ENCODE results near the gene SRSF1.
"Not testable (repeated sequence)": the region's sequence is repeated elsewhere in the genome, so short reads cannot be mapped to it uniquely, and the experiment has no call there.

SRSF1 gene

GRCh38 chr17:57971572-57971971, 35.5 kb downstream of the SRSF1 start:
- no peak for DNase-seq
- H3K27ac Mint-ChIP-seq: no peak overlapping the region
- H3K4me3 Mint-ChIP-seq: no peak overlapping the region
- H3K36me3 Mint-ChIP-seq (ENCODE audit: low read depth): peaks cover 40% of the 10 kb centered on the region
- H3K9me3 Mint-ChIP-seq: no peaks in the 10 kb centered on the region
- no peaks in the 10 kb centered on the region for H3K4me1 Mint-ChIP-seq (ENCODE audit: low read depth)
- no peaks in the 10 kb centered on the region for H3K27me3 Mint-ChIP-seq

- Mint-ChIP-seq H3K4me3 (no peak overlapping the region), H3K36me3 (ENCODE audit: low read depth) (peaks cover 31% of the 10 kb centered on the region), H3K27me3 (no peaks in the 10 kb centered on the region), H3K4me1 (ENCODE audit: low read depth) (no peaks in the 10 kb centered on the region), H3K27ac (no peak overlapping the region), H3K9me3 (no peaks in the 10 kb centered on the region)
- DNase-seq: no peak
Measured at GRCh38 chr17:57970710-57971109, 36.3 kb downstream of the SRSF1 start.

GRCh38 chr17:57968456-57968855, 38.6 kb downstream of the SRSF1 start:
- no peak overlapping the region for H3K4me3 Mint-ChIP-seq
- no peaks in the 10 kb centered on the region for H3K4me1 Mint-ChIP-seq (ENCODE audit: low read depth)
- H3K36me3 Mint-ChIP-seq (ENCODE audit: low read depth): peaks cover 11% of the 10 kb centered on the region
- H3K27ac Mint-ChIP-seq: no peak overlapping the region
- H3K9me3 Mint-ChIP-seq: no peaks in the 10 kb centered on the region
- H3K27me3 Mint-ChIP-seq: peaks cover 2% of the 10 kb centered on the region
- DNase-seq: no peak

- Mint-ChIP-seq H3K4me1 (ENCODE audit: low read depth) (no peaks in the 10 kb centered on the region), H3K36me3 (ENCODE audit: low read depth) (no peaks in the 10 kb centered on the region), H3K27me3 (peaks cover 2% of the 10 kb centered on the region), H3K4me3 (no peak overlapping the region), H3K27ac (no peak overlapping the region), H3K9me3 (no peaks in the 10 kb centered on the region)
- no peak for DNase-seq
Measured at GRCh38 chr17:57966875-57967274, 40.2 kb downstream of the SRSF1 start.

GRCh38 chr17:57966246-57966645, 40.8 kb downstream of the SRSF1 start:
- Mint-ChIP-seq H3K36me3 (ENCODE audit: low read depth) (no peaks in the 10 kb centered on the region), H3K27ac (no peak overlapping the region), H3K4me1 (ENCODE audit: low read depth) (no peaks in the 10 kb centered on the region), H3K9me3 (no peaks in the 10 kb centered on the region), H3K4me3 (no peak overlapping the region), H3K27me3 (peaks cover 2% of the 10 kb centered on the region)
- DNase-seq: no peak

- DNase-seq: no peak
- Mint-ChIP-seq H3K27me3 (peaks cover 2% of the 10 kb centered on the region), H3K27ac (no peak overlapping the region), H3K4me1 (ENCODE audit: low read depth) (no peaks in the 10 kb centered on the region), H3K36me3 (ENCODE audit: low read depth) (no peaks in the 10 kb centered on the region), H3K4me3 (no peak overlapping the region), H3K9me3 (no peaks in the 10 kb centered on the region)
Measured at GRCh38 chr17:57965521-57966160, 41.4 kb downstream of the SRSF1 start.

DNA sequence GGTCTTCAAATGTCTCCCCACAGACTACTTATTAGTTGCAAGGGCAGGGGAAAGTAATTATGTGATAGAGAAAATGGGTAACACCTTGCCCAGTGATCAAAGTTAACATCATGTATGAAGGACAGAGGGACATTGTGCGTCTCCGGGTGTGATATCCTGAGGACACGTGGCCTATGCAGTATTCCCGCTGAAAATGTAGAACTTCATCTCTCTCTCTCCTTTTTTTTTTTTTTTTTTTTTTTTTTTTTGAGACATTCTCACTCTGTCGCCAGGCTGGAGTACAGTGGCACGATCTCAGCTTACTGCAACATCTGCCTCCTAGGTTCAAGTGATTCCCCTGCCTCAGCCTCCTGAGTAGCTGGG, 43.9 kb downstream of the SRSF1 start:
- H3K27me3 Mint-ChIP-seq: peaks cover 11% of the 10 kb centered on the region
- no peak overlapping the region for H3K27ac Mint-ChIP-seq
- no peak overlapping the region for H3K4me3 Mint-ChIP-seq
- no peak for DNase-seq
- H3K4me1 Mint-ChIP-seq (ENCODE audit: low read depth): no peaks in the 10 kb centered on the region
- H3K9me3 Mint-ChIP-seq: no peaks in the 10 kb centered on the region
- no peaks in the 10 kb centered on the region for H3K36me3 Mint-ChIP-seq (ENCODE audit: low read depth)

DNA sequence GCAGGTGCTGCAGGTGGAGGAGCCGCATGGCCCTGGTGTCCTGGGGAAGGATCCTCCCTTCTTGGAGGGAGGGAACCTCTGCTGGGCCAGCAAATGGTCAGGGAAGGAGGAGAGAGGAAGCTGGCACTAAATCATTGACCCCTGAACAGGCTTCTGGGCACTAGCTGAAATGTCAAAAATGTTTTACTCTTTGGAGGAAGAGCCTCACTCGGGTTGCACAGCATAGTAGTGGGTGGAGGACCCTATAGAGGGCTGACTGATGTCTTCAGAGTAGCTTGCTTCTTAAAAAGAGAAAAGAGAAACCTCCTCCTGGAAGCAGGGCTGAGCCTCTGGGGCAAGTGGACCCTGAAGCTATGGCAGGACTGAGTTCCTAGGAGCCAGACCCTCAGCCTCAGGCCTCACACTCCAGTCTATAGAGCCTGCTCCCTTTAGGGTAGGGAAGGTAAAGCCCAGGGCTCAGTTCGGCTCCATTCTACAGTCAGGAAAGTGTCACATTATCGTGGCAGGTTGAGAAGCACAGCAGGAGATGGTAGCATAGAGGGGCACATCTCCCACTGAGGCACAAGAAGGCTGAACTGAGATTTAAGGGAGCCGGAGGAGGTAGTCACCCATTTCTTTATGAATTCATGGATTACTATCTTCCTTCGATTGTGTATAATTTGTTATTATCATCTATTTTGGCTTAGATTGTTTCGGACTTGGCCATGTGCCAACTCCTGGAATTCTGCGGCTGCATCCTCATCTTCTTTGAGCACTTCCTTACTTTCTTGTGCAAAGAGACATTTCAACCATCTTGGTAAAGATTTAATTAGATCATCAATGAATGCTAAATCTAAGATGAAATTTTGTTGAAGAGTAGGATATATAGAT, 44.5 kb downstream of the SRSF1 start:
- Mint-ChIP-seq H3K4me1 (ENCODE audit: low read depth) (no peaks in the 10 kb centered on the region), H3K27ac (no peak overlapping the region), H3K4me3 (no peak overlapping the region), H3K9me3 (no peaks in the 10 kb centered on the region), H3K27me3 (peaks cover 17% of the 10 kb centered on the region), H3K36me3 (ENCODE audit: low read depth) (no peaks in the 10 kb centered on the region)
- no peak for DNase-seq

DNA sequence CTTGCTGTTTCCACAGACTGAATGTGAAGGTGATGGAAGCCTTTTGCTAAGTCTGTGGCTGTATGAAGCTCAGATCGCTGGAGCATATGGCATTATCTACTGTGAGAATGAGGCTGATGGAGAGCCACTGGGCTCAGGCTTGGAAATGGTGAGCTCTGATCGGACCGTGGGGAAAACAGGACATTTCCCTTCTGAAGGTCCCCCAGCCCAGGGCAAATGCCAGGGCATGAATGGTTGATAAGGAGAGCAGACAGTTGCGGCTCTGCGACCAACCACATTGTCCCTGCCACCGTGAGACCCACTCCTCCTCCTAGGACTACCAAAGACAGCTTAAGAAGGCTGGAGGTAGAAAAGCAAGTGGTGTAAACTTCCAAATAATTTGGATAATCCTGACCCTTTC, 47.1 kb downstream of the SRSF1 start:
- Mint-ChIP-seq H3K9me3 (no peaks in the 10 kb centered on the region), H3K4me3 (no peak overlapping the region), H3K4me1 (ENCODE audit: low read depth) (peaks cover 12% of the 10 kb centered on the region), H3K27ac (no peak overlapping the region), H3K36me3 (ENCODE audit: low read depth) (no peaks in the 10 kb centered on the region), H3K27me3 (peaks cover 34% of the 10 kb centered on the region)
- no peak for DNase-seq

GRCh38 chr17:57958391-57958790, 48.7 kb downstream of the SRSF1 start:
- H3K27ac Mint-ChIP-seq: not testable (repeated sequence)
- H3K27me3 Mint-ChIP-seq: peaks cover 41% of the 10 kb centered on the region

DNA sequence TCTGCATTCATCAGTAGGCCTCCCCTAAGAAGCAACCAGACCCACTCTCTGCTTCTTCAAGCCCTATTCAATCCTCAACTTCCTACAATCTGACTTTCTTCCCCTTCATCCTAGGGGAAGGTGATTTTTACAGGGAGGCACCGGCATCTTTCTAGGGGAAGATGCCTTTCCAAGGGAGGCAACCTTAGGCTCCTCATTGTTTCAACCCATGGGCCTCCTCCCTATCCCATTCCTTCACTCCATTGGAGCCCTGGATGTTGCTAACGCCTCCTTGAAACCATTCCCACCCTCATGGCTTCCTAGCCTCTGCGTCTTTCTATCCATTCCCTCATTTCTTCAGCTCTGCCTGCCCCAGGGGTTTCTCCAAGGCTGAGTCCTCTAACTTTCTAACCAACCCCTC, 49.2 kb downstream of the SRSF1 start:
- H3K27me3 Mint-ChIP-seq: peaks cover 46% of the 10 kb centered on the region
- no peak overlapping the region for H3K4me3 Mint-ChIP-seq
- no peaks in the 10 kb centered on the region for H3K9me3 Mint-ChIP-seq
- no peak for DNase-seq
- peaks cover 17% of the 10 kb centered on the region for H3K4me1 Mint-ChIP-seq (ENCODE audit: low read depth)
- no peaks in the 10 kb centered on the region for H3K36me3 Mint-ChIP-seq (ENCODE audit: low read depth)
- H3K27ac Mint-ChIP-seq: no peak overlapping the region

More at GRCh38 chr17:57958391-57958790, 48.7 kb downstream of the SRSF1 start:
- not testable (repeated sequence) for H3K36me3 Mint-ChIP-seq (ENCODE audit: low read depth); H3K9me3 Mint-ChIP-seq; H3K4me3 Mint-ChIP-seq; DNase-seq
- peaks cover 16% of the 10 kb centered on the region for H3K4me1 Mint-ChIP-seq (ENCODE audit: low read depth)

- Mint-ChIP-seq H3K36me3 (ENCODE audit: low read depth) (no peaks in the 10 kb centered on the region), H3K9me3 (no peaks in the 10 kb centered on the region), H3K27ac (no peak overlapping the region), H3K27me3 (peaks cover 52% of the 10 kb centered on the region), H3K4me3 (no peak overlapping the region), H3K4me1 (ENCODE audit: low read depth) (peaks cover 20% of the 10 kb centered on the region)
- no peak for DNase-seq
Measured at GRCh38 chr17:57957120-57957850, 49.8 kb downstream of the SRSF1 start.

DNA sequence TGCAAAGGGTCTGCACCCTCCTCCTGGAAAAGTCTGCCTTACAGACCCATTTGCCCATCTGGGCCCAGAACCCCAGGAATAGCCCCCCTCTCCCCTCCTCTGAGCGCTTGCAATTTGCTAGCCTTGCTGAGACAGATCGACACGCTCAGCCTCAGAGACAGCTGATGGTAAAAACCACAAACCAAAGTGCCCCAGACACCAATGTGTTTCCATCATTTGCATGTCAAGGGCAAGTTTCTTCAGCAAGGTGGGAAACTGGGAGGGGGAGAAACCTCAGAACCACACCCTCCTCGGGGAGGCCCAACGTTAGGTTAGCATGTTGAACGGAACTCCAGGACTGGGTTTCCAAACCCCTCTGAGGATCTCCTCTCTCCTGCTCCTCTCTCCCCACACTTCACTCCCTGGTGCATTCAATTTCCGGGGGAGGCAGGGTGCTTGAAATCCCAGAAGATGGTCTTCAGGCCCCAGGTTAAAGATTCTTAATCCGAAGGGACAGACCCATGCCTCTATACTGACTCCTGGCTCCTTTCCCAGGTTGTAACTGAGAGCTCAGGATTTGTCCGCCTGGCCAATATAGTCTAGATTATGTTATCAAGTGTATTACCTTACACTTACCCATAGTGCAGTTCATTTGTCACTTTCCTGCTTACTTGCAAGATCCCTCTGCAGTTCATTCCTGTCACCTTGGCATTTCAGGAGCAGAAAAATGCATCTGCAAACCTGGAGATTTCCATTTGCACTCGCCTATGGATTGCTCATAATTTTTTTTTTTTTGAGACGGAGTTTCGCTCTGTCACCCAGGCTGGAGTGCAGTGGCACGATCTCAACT, 50.5 kb downstream of the SRSF1 start:
- Mint-ChIP-seq H3K9me3 (no peaks in the 10 kb centered on the region), H3K36me3 (ENCODE audit: low read depth) (no peaks in the 10 kb centered on the region), H3K27me3 (peaks cover 52% of the 10 kb centered on the region), H3K4me1 (ENCODE audit: low read depth) (peaks cover 20% of the 10 kb centered on the region), H3K27ac (no peak overlapping the region), H3K4me3 (peak overlapping the region; percentile 55)
- peak; percentile 60 for DNase-seq
